ENCODE results near the gene FLNC. TPM values are rescaled to one million over a fixed set of nuclear protein-coding genes. Genes with fewer than 3 reads are reported as not detected.

FLNC gene
- polyA plus RNA-seq, 3 donors, result 0.01 TPM; not detected in 2

DNA sequence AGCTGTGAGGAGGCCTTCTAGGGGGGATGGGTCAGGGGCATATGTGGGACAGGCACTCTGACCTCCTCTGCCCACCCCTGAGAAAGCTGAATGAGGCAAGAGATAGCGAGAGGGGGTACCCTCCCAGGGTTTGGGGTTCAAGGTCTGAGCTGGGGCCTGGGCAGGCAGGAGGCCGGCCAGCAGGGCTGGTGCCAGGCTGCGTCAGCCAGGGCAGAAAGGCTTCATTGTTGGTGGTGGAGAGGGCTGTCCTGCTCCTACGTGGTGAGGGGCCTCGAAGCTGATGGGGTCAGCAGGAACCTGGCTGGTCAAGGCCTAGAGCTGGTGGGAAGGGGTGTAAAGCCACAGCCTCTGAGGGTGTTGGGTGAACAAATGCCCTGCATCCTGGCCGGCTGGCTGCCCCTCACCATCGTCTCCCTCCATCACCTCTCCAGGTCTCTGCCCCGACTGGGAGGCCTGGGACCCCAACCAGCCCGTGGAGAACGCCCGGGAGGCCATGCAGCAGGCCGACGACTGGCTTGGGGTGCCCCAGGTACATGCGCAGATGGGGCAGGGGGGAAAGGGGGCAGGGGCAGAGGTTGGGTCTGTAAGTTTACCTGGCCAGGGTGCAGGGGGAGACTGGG lies 6.6 kb downstream of the FLNC start:
- no peak overlapping the region for H3K4me3 Mint-ChIP-seq
- H3K79me2 ChIP-seq (ENCODE audit: insufficient read depth, low read length), result no peaks in the 10 kb centered on the region
- peaks cover 0 to 3% (median 0%) of the 10 kb centered on the region in 7 donors for H3K9me3 Mint-ChIP-seq
- no peak overlapping the region for H3K4me2 ChIP-seq (replicated peaks; ENCODE audit: extremely low read depth, low read length, poor library complexity, severe bottlenecking)
- TF ChIP-seq, protein P1, sequence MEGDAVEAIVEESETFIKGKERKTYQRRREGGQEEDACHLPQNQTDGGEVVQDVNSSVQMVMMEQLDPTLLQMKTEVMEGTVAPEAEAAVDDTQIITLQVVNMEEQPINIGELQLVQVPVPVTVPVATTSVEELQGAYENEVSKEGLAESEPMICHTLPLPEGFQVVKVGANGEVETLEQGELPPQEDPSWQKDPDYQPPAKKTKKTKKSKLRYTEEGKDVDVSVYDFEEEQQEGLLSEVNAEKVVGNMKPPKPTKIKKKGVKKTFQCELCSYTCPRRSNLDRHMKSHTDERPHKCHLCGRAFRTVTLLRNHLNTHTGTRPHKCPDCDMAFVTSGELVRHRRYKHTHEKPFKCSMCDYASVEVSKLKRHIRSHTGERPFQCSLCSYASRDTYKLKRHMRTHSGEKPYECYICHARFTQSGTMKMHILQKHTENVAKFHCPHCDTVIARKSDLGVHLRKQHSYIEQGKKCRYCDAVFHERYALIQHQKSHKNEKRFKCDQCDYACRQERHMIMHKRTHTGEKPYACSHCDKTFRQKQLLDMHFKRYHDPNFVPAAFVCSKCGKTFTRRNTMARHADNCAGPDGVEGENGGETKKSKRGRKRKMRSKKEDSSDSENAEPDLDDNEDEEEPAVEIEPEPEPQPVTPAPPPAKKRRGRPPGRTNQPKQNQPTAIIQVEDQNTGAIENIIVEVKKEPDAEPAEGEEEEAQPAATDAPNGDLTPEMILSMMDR (IDR thresholded peaks at IDR 0.05), result no peak
- H3K27ac Mint-ChIP-seq, result no peak overlapping the region
- no peak overlapping the region for H3K9ac ChIP-seq (ENCODE audit: insufficient read depth, low read length, poor library complexity, severe bottlenecking)
- no peak overlapping the region for H3K27ac ChIP-seq (ENCODE audit: low read depth in 1 of 2, low read length in 2 of 2)
- H3K36me3 ChIP-seq (replicated peaks in 1 of 2; ENCODE audit: control insufficient read depth in 1 of 2, insufficient read depth in 2 of 2, low read length in 2 of 2), result no peaks in the 10 kb centered on the region
- no peaks in the 10 kb centered on the region for H3K9me3 ChIP-seq (replicated peaks in 1 of 2; ENCODE audit: control insufficient read depth in 1 of 2, insufficient read depth in 1 of 2, low read length in 2 of 2)
- H4K20me1 ChIP-seq (ENCODE audit: insufficient read depth, low read length), result no peaks in the 10 kb centered on the region
- peaks cover 24 to 33% (median 30%) of the 10 kb centered on the region in 3 donors for H3K27me3 Mint-ChIP-seq (ENCODE audit: low read depth in 3 of 3)
- no peak for DNase-seq
- no peak overlapping the region for H3K4me3 ChIP-seq (replicated peaks in 1 of 3; ENCODE audit: low read depth in 2 of 3, low read length in 3 of 3)
- peaks cover 9 to 26% of the 10 kb centered on the region in 2 donors for H3K27me3 ChIP-seq (ENCODE audit: control insufficient read depth in 2 of 2, insufficient read depth in 2 of 2, low read length in 2 of 2)
- H3K36me3 Mint-ChIP-seq, result no peaks in the 10 kb centered on the region
- peaks cover 0 to 4% of the 10 kb centered on the region in 2 donors for H3K4me1 ChIP-seq (ENCODE audit: control insufficient read depth in 1 of 2, insufficient read depth in 2 of 2, low read length in 2 of 2)
- no peak overlapping the region for H2AFZ ChIP-seq (ENCODE audit: insufficient read depth, low read depth, low read length, poor library complexity, severe bottlenecking)
- peaks cover 2% of the 10 kb centered on the region for H3K4me1 Mint-ChIP-seq
- intact Hi-C loops (cut with micrococcal nuclease), result no loop called here
- 90% methylated on average over 5 of the region's 14 CpGs for WGBS (ENCODE audit: insufficient coverage)

DNA sequence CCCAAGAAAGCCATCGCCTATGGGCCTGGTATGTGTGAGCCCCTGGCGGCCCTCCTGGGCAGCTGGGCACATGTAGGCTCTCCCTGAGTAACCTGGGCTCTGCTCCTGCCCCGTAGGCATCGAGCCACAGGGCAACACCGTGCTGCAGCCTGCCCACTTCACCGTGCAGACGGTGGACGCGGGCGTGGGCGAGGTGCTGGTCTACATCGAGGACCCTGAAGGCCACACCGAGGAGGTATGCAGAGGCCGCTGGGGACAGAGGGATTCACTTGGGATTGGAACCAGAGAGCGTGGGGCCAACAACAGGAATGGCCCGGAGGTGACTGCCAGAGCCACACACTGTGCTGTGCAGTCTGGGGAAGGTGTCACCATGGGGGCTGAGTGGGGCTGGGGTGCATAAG lies 7.3 kb downstream of the FLNC start:
- Mint-ChIP-seq H3K27ac (no peak overlapping the region), H3K4me3 (no peak overlapping the region), H3K36me3 (no peaks in the 10 kb centered on the region), H3K9me3 (peaks cover 0 to 2% (median 0%) of the 10 kb centered on the region in 7 donors), H3K4me1 (peaks cover 3% of the 10 kb centered on the region), H3K27me3 (ENCODE audit: low read depth in 3 of 3) (peaks cover 17 to 26% (median 23%) of the 10 kb centered on the region in 3 donors)
- Histone ChIP-seq H3K27ac (ENCODE audit: low read depth in 1 of 2, low read length in 2 of 2) (no peak overlapping the region), H3K9ac (ENCODE audit: insufficient read depth, low read length, poor library complexity, severe bottlenecking) (no peak overlapping the region), H3K27me3 (ENCODE audit: control insufficient read depth in 2 of 2, insufficient read depth in 2 of 2, low read length in 2 of 2) (peaks cover 4 to 19% of the 10 kb centered on the region in 2 donors), H4K20me1 (ENCODE audit: insufficient read depth, low read length) (no peaks in the 10 kb centered on the region), H3K9me3 (replicated peaks in 1 of 2; ENCODE audit: control insufficient read depth in 1 of 2, insufficient read depth in 1 of 2, low read length in 2 of 2) (no peaks in the 10 kb centered on the region), H3K4me3 (replicated peaks in 1 of 3; ENCODE audit: low read depth in 2 of 3, low read length in 3 of 3) (no peak overlapping the region), H3K79me2 (ENCODE audit: insufficient read depth, low read length) (no peaks in the 10 kb centered on the region), H2AFZ (ENCODE audit: insufficient read depth, low read depth, low read length, poor library complexity, severe bottlenecking) (no peak overlapping the region), H3K4me2 (replicated peaks; ENCODE audit: extremely low read depth, low read length, poor library complexity, severe bottlenecking) (no peak overlapping the region), H3K4me1 (ENCODE audit: control insufficient read depth in 1 of 2, insufficient read depth in 2 of 2, low read length in 2 of 2) (no peaks in the 10 kb centered on the region), H3K36me3 (replicated peaks in 1 of 2; ENCODE audit: control insufficient read depth in 1 of 2, insufficient read depth in 2 of 2, low read length in 2 of 2) (no peaks in the 10 kb centered on the region)
- TF ChIP-seq, protein P1 (IDR thresholded peaks at IDR 0.05), result no peak
- WGBS (ENCODE audit: insufficient coverage), result 97% methylated on average over 14 of the region's 16 CpGs
- DNase-seq, result no peak
- intact Hi-C loops (cut with micrococcal nuclease), result no loop called here
